HG02623 (cell line): Measurements from ENCODE around the gene WBP1L.
A peak's percentile ranks its signal among the peaks of the same experiment; 100 is the strongest.
"Not testable (repeated sequence)": the region's sequence is repeated elsewhere in the genome, so short reads cannot be mapped to it uniquely, and the experiment has no call there.

ENCODE experiments used
- ATAC-seq: cut with Tn5 transposase; IDR thresholded peaks from one replicate; pipeline ENCODE4 v1.9.1; 2021; ENCODE audit warnings: moderate library complexity; ENCODE audit not compliant: unreplicated experiment

Gene WBP1L

GRCh38 chr10:102743588-102744373, at the start of gene WBP1L:
TSS of gene WBP1L (plus strand) at chr10:102743948. CDS start at chr10:102744054, 106 bp downstream.
- peak; percentile 93 for ATAC-seq

GRCh38 chr10:102695401-102695800, 48.3 kb upstream of the WBP1L start:
- not testable (repeated sequence) for ATAC-seq

GRCh38 chr10:102696736-102697135, 47.0 kb upstream of the WBP1L start:
- ATAC-seq: no peak

GRCh38 chr10:102698894-102699293, 44.9 kb upstream of the WBP1L start:
- ATAC-seq: no peak

DNA sequence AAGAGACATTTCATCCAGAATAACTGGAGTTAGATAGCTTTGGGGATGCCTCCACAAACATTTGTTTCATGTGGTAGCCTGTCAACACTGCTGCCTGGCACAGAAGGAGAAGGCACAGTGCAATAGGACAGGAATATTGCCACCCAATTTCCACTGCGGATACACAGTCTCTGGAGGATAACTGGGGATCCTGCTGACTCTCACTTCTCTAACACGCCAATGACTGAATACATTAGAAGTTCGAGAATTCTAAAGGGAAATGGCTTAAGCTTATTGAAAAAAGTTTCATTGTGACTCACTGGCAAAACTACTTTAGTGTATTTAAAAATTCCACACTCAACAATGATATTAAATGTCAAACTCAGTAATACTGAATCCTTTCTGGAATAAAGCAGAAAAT, 42.5 kb upstream of the WBP1L start:
- no peak for ATAC-seq

DNA sequence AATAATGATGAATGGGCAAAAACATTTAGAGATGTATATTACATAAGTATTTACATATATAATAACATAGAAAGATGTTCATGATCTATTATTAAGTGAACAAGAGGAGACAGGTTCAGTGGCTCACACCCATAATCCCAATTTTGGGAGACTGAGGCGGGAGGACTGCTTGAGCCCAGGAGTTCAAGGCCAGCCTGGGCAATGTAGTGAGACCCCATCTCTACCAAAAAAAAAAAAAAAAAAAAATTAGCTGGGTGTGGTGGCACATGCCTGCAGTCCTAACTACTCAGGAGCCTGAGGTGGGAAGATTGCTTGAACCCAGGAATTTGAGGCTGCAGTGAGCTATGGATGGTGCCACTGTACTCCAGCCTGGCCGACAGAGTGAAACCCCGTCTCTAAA, 42.0 kb upstream of the WBP1L start:
- ATAC-seq: no peak

DNA sequence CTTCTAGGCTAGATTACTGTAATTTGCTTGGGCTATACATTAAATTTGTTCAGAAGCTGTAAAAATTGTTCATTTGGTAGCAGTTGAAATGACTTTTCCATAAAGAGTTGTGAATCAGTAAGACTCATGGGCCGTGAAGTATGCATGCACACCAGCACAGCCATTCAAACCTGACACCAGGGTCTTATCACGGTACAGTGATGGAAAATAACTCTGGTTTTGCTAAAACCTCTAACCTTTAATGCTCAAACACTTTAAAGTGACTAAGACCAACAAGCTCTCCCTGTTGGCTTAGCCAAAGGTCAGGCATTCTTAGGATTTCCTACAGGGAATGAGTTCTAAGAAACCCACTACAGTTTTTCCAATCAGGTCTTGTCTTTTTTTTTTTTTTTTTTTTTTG, 41.0 kb upstream of the WBP1L start:
- no peak for ATAC-seq

DNA sequence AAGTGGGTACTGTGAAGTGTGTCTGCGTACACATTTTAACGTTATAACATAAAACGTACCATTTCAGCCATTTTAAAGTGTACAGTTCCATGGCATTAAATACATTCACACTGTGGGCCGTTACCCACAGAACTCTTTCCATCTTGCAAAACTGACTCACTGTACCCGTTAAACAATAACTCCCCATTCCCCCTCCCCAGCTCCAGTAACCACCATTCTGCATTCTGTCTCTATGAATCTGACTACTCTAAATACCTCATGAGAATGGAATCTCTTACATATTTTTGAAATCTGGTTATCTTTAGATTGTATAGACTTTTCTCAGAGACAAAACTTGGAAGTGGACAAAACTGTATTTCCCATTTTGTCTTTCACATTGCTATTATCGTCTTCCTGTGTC, 38.8 kb upstream of the WBP1L start:
- no peak for ATAC-seq

GRCh38 chr10:102705531-102705930, 38.2 kb upstream of the WBP1L start:
- ATAC-seq: no peak

- no peak for ATAC-seq
Observed at GRCh38 chr10:102710609-102711008, 33.1 kb upstream of the WBP1L start.

- ATAC-seq: no peak
Observed at GRCh38 chr10:102712089-102712488, 31.7 kb upstream of the WBP1L start.

- no peak for ATAC-seq
Observed at GRCh38 chr10:102712843-102713538, 30.8 kb upstream of the WBP1L start.

DNA sequence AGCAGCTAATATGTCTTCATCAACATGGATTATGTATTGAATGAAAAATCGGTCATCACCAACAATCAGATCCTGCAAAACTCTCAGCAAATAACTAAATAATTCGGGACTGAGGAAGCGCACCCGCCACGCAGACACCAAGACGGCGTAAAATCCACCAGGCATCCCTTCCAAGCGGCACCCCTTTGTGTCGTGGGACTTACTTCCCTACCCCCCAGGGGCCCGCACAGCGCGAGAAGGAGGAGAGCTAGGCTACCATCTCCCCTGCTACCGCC, 30.3 kb upstream of the WBP1L start:
- peak; percentile 10 for ATAC-seq

DNA sequence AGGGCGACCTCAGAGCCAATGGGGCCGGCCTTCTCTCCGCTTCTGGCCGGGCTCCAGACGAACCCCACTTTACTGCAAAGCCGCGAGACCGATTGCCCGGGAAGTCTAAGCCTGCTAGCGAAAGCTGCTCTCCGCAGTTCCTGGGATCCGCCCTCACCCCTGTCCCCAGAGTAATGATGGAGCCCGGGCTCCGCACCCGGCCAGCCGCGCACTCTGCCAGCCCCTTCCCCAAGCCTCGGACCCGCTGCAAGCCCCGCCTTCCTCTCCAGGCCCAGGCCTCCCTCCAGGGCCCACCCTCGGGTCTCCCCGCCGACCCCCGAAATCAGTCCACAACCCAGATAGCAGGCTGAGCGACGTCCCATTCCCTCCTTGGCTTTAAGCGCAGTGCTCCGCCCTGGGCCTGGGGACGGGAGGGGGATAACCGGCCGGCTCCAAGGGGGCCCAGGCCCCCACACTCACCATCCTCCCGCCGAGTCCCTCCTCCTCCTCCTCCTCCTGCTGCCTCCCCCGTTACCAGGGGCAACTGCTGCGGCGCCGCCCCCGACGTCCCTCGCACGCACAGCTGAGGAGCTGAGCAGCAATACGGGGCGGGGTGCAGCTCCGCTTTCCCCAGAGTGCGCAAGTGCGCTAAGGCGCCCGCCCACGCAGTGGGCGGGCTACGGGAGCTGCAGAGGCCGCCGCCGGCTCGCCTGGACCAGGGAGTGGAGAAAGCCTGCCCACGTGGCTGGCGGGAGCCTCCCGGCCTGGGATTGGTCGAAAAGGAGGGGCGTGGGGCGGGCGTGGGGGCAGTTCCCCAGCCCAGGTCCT, 29.7 kb upstream of the WBP1L start, which contains the start of gene ARL3:
Gene ARL3, minus strand, starts transcription at position 584 of the 807 bp plus-strand sequence. Its CDS starts 122 bp downstream, at position 462.
- ATAC-seq: peak; percentile 74

GRCh38 chr10:102714621-102715455, 28.9 kb upstream of the WBP1L start, which contains the start of gene SFXN2:
TSS of gene SFXN2 (plus strand) at chr10:102714636. CDS start at chr10:102726637, 12,001 bp downstream.
- ATAC-seq: peak; percentile 21

- ATAC-seq: no peak
Observed at GRCh38 chr10:102715880-102716279, 27.9 kb upstream of the WBP1L start.

DNA sequence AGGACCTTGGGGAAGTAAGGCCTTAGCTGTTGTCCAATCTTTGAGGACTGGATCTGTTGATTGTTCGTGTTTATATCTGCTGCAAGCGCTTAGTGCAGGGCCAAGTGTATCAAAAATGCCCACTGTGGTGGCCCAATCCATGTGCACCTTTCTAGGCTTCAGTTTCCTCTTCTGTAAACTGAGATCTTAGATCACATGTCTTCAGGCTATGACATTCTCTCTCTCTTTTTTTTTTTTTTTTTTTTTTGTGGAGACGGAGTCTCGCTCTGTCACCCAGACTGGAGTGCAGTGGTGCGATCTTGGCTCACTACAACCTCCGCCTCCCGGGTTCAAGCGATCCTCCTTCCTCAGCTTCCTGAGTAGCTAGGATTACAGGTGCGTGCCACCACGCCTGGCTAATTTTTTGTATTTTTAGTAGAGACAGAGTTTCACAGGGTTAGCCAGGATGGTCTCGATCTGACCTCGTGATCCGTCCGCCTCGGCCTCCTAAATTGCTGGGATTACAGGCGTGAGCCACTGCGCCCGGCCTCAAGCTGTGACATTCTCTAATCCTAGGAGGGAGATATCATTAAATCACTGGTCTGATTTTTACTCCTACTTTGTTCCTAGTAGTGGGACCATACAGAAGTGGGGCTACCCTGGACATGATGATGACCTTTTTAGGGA, 26.7 kb upstream of the WBP1L start:
- not testable (repeated sequence) for ATAC-seq

DNA sequence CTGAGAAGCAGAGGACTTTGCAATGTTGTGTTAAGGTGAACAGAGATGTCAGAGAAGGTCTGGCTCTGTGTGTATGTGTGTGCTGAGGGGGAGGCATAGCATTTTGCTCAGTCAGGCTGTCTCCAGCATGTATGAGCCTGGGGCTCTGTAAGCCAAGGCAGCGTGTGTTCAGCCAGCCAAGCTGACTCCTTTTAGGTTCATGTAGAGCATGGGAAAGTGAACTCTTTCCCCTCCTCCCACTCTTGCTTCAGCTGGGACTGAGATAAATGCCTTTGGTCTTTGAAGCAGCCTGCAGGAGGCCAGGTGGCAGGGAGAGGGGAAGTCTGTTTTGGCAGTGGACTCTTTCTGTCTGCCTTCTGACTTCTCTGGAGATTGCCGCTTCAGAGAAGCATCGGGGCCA, 25.5 kb upstream of the WBP1L start:
- ATAC-seq: no peak

DNA sequence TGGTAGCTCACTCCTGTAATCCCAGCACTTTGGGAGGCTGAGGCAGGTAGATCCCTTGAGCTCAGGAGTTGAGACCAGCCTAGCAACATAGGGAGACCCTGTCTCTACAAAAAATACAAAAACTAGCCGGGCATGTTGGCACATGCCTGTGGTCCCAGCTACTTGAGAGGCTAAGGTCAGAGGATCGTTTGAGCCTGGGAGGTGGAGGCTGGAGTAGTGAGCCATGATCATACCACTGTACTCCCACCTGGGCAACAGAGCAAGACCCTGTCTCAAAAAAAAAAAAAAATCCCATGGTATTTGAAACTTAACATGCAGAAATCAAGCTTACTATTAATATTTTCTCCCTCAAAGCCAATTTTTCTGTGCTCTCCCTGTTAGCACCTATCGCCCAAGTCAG, 23.4 kb upstream of the WBP1L start:
- no peak for ATAC-seq

DNA sequence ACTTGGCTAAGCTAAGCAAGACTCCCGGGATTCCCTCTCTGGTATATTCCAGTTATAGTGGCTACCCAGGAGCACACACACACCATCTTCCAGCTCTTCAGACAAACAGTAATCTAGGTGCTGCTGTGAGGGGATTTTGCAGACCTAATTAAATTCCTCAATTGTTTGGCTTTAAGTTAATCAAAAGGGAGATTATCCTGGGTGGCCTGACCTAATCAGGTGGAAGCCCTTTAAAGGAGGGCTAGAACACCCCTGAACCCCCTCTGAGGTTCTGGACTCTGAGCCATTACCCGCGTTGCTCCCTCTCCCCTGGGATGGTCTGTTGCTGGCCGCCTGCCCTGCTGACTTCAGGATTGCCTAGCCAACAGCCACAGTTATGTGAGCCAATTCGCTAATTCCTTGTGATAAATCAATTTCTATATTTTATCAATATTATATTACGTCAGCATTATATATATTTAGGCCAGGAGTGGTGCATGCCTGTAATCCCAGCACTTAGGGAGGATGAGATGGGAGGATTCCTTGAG, 22.9 kb upstream of the WBP1L start:
- ATAC-seq: no peak
